Ramos (cell line): ENCODE data around the gene RSPH1.
"Not testable (repeated sequence)": the region's sequence is repeated elsewhere in the genome, so short reads cannot be mapped to it uniquely, and the experiment has no call there.

Source experiments
- in situ Hi-C: fragments of 300-500 bp; cut with MboI; formaldehyde crosslinking; loops from one replicate; pipeline ENCODE4 v1.14.3; 2022; ENCODE audit warnings: low sequenced_read_pairs; ENCODE audit not compliant: unreplicated experiment

Gene RSPH1

GRCh38 chr21:42469726-42470125 lies 26.3 kb downstream of the RSPH1 start:
- in situ Hi-C loops = not testable (repeated sequence)

- in situ Hi-C loops = no loop called here
Measured at GRCh38 chr21:42469272-42469671, 26.8 kb downstream of the RSPH1 start.

GRCh38 chr21:42468491-42469131 lies 27.4 kb downstream of the RSPH1 start:
- in situ Hi-C loops = no loop called here

- in situ Hi-C loops = no loop called here
Measured at GRCh38 chr21:42467140-42467983, 28.7 kb downstream of the RSPH1 start.

- in situ Hi-C loops = no loop called here
Measured at GRCh38 chr21:42466700-42467099, 29.3 kb downstream of the RSPH1 start.

- in situ Hi-C loops = no loop called here
Measured at GRCh38 chr21:42465803-42466127, 30.3 kb downstream of the RSPH1 start.

- in situ Hi-C loops = no loop called here
Measured at GRCh38 chr21:42465008-42465802, 30.8 kb downstream of the RSPH1 start.

- in situ Hi-C loops = no loop called here
Measured at GRCh38 chr21:42463861-42464515, 32.0 kb downstream of the RSPH1 start.

GRCh38 chr21:42461881-42462877 lies 33.8 kb downstream of the RSPH1 start:
- in situ Hi-C loops = no loop called here

GRCh38 chr21:42461185-42461520 lies 34.9 kb downstream of the RSPH1 start:
- in situ Hi-C loops = no loop called here

- in situ Hi-C loops = no loop called here
Measured at GRCh38 chr21:42460391-42461184, 35.4 kb downstream of the RSPH1 start.

- in situ Hi-C loops = loop anchor here (10.0 kb wide), 1 partner anchor 305 kb away; no protein-coding TSS in a partner anchor
Measured at GRCh38 chr21:42459546-42460215, 36.3 kb downstream of the RSPH1 start.

GRCh38 chr21:42459082-42459460 lies 37.0 kb downstream of the RSPH1 start:
- in situ Hi-C loops = loop anchor here (10.0 kb wide), 1 partner anchor 304 kb away; no protein-coding TSS in a partner anchor

- in situ Hi-C loops = loop anchor here (10.0 kb wide), 1 partner anchor 302 kb away; no protein-coding TSS in a partner anchor
Measured at GRCh38 chr21:42456457-42456856, 39.6 kb downstream of the RSPH1 start.

GRCh38 chr21:42455754-42456440 lies 40.1 kb downstream of the RSPH1 start:
- in situ Hi-C loops = loop anchor here (10.0 kb wide), 1 partner anchor 301 kb away; no protein-coding TSS in a partner anchor

GRCh38 chr21:42455196-42455595 lies 40.8 kb downstream of the RSPH1 start:
- in situ Hi-C loops = loop anchor here (10.0 kb wide), 1 partner anchor 300 kb away; no protein-coding TSS in a partner anchor

GRCh38 chr21:42454786-42455185 lies 41.2 kb downstream of the RSPH1 start:
- in situ Hi-C loops = loop anchor here (10.0 kb wide), 1 partner anchor 300 kb away; no protein-coding TSS in a partner anchor
